AG09319 (cell line): Measurements from ENCODE around the gene CCDC92.

ENCODE experiments used
- DNase-seq: peaks from one replicate; pipeline ENCODE4 v3.0.0-alpha.2; 2010; ENCODE audit warnings: low read depth; ENCODE audit errors: extremely low read depth
- CTCF ChIP-seq: IDR thresholded peaks from 2 replicates; pipeline ENCODE4 v1.5.1; 2011; ENCODE audit warnings: low read depth, mild to moderate bottlenecking, inconsistent platforms, low read length, moderate library complexity

Gene CCDC92

GRCh38 chr12:123890536-123890902, 82.1 kb downstream of the CCDC92 start:
- no peak for DNase-seq
- TF ChIP-seq CTCF: no peak

GRCh38 chr12:123889848-123890535, 82.6 kb downstream of the CCDC92 start:
- TF ChIP-seq CTCF: no peak
- DNase-seq: no peak

DNA sequence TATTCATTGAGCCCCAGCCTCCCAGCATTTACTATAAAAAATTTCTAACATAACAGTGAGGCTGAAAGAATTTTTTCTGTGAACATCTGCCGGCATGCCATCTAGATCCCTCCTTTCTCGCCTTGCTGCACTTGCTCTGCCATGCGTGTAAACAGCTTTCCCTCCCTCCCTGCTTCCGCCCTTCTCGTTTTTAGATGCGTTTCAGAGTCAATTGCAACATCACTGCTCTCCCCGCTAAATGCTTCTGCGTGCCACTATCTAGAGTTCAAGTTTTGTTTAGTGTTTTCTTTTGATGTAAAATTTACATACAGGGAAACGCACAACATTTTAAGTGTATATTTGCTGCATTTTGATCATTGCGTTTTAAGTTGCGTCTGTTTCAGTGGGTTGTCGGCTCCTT, 83.6 kb downstream of the CCDC92 start:
- DNase-seq: peak; percentile 10
- no peak for TF ChIP-seq CTCF

- no peak for TF ChIP-seq CTCF
- no peak for DNase-seq
These were observed 85.6 kb downstream of the CCDC92 start for GRCh38 chr12:123886931-123887582.

GRCh38 chr12:123886258-123886657, 86.4 kb downstream of the CCDC92 start:
- TF ChIP-seq CTCF: no peak
- no peak for DNase-seq
